DND-41 (cell line): ENCODE results near the gene NTSR1.

Experiments
- EZH2 ChIP-seq: IDR thresholded peaks from 3 replicates; pipeline ENCODE4 v1.6.1; 2012; ENCODE audit warnings: borderline replicate concordance, low read depth, mild to moderate bottlenecking, moderate library complexity, low read length, inconsistent platforms; ENCODE audit not compliant: severe bottlenecking
- TF ChIP-seq, protein P1 (sequence below): IDR thresholded peaks from 2 replicates; pipeline ENCODE4 v1.5.1; 2012; ENCODE audit warnings: borderline replicate concordance, low read length, moderate library complexity, mild to moderate bottlenecking; ENCODE audit not compliant: poor library complexity, severe bottlenecking; ENCODE audit errors: extremely low read depth

DNA sequence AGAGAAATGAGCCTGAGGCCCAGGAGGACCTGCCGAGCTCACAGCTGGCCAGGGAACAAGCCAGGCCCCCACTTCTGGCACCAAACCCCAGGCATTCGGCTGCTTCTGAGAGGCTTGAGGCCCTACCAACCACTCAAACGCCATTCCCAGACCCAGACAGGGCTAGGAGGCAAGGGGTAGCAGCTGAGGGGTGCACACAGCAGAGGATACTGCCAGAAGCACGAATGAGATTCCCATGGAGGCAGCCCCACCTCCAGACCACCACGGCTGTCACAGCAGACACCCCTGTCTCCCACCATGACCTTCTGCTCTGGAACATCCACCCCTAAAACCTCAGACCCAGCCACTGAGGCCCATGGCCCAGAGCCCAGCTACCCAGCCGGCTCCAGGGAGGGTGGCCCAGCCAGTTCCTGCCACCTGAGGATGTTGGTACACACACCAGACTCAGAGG, 36.1 kb downstream of the NTSR1 start:
- TF ChIP-seq, protein P1, sequence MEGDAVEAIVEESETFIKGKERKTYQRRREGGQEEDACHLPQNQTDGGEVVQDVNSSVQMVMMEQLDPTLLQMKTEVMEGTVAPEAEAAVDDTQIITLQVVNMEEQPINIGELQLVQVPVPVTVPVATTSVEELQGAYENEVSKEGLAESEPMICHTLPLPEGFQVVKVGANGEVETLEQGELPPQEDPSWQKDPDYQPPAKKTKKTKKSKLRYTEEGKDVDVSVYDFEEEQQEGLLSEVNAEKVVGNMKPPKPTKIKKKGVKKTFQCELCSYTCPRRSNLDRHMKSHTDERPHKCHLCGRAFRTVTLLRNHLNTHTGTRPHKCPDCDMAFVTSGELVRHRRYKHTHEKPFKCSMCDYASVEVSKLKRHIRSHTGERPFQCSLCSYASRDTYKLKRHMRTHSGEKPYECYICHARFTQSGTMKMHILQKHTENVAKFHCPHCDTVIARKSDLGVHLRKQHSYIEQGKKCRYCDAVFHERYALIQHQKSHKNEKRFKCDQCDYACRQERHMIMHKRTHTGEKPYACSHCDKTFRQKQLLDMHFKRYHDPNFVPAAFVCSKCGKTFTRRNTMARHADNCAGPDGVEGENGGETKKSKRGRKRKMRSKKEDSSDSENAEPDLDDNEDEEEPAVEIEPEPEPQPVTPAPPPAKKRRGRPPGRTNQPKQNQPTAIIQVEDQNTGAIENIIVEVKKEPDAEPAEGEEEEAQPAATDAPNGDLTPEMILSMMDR = no peak
- TF ChIP-seq EZH2 = no peak
